Measurements from ENCODE around the gene ZMYND8.

- TF ChIP-seq USF2 (IDR thresholded peaks at IDR 0.05; ENCODE audit: borderline replicate concordance, low read depth, low read length) (no peak), EGR1 (IDR thresholded peaks at IDR 0.05; ENCODE audit: borderline replicate concordance in 1 of 2, low read depth in 2 of 2, low read length in 2 of 2) (no peak), PRDM15 (CRISPR knock-in tag; IDR thresholded peaks at IDR 0.05) (no peak), MTA3 (IDR thresholded peaks at IDR 0.05; ENCODE audit: borderline replicate concordance, low read length) (no peak), CBX5 (IDR thresholded peaks at IDR 0.05; ENCODE audit: low read depth) (no peak), CEBPB (IDR thresholded peaks at IDR 0.05; ENCODE audit: borderline replicate concordance in 1 of 2, low read depth in 2 of 2, low read length in 2 of 2) (no peak), YY1 (IDR thresholded peaks at IDR 0.05; ENCODE audit: low read depth, low read length) (no peak), SREBF2 (IDR thresholded peaks at IDR 0.05; ENCODE audit: low read length) (no peak), CTCF (IDR thresholded peaks at IDR 0.05 in 2 of 3, conservative IDR thresholded peaks at IDR 0.05 in 1 of 3; ENCODE audit: control insufficient read depth in 2 of 3, extremely low read depth in 1 of 3, insufficient read depth in 1 of 3, low read depth in 3 of 3, low read length in 3 of 3) (no peak), TARDBP (IDR thresholded peaks at IDR 0.05; ENCODE audit: borderline replicate concordance) (no peak)
Measured at GRCh38 chr20:47244451-47244850, 112.0 kb downstream of the ZMYND8 start.

Data from GM12878 (cell line).